Keratinocyte (primary cell): ENCODE results near the gene CPHXL2. TPM values are rescaled to one million over a fixed set of nuclear protein-coding genes. Genes with fewer than 3 reads are reported as not detected.

Source experiments
- DNase-seq: peaks from one replicate; pipeline ENCODE4 v3.0.0-alpha.2; 2011; ENCODE audit warnings: low read depth, missing footprints, low spot score
- FAIRE-seq: peaks from 2 replicates; lab custom pipeline; 2011; peaks lifted over from hg19 to GRCh38; lab: Jason Lieb, UNC
- H2AFZ ChIP-seq: 2 replicates; pipeline ENCODE4 v1.6.0; 2012; ENCODE audit warnings: low read length, control low read depth, inconsistent platforms; ENCODE audit not compliant: control insufficient read depth
- H3K27ac ChIP-seq: 2 replicates; pipeline ENCODE4 v1.5.1; 2011; ENCODE audit warnings: low read length; ENCODE audit not compliant: control insufficient read depth, insufficient read depth
- H3K27me3 ChIP-seq: 3 replicates; pipeline ENCODE4 v1.6.0; 2011; ENCODE audit warnings: low read length; ENCODE audit not compliant: control insufficient read depth, insufficient read depth; ENCODE audit errors: extremely low read depth
- H3K36me3 ChIP-seq, 2 experiments: 2 replicates in 1 of 2; 3 replicates in 1 of 2; pipeline ENCODE4 v1.5.1; 2011; ENCODE audit warnings: low read length in 2 of 2, mild to moderate bottlenecking in 1 of 2; ENCODE audit not compliant: control insufficient read depth in 2 of 2, insufficient read depth in 2 of 2; ENCODE audit errors: extremely low read depth in 1 of 2
- H3K4me1 ChIP-seq: 3 replicates; pipeline ENCODE4 v1.5.1; 2011; ENCODE audit warnings: low read length; ENCODE audit not compliant: control insufficient read depth, insufficient read depth; ENCODE audit errors: extremely low read depth
- H3K4me2 ChIP-seq: 3 replicates; pipeline ENCODE4 v1.6.0; 2011; ENCODE audit warnings: low read depth, low read length; ENCODE audit not compliant: control insufficient read depth, insufficient read depth; ENCODE audit errors: extremely low read depth
- H3K4me3 ChIP-seq, 3 experiments: fragments of 200-600 bp in 1 of 3; sonication (generic) in 1 of 3; 2 replicates in 2 of 3; 3 replicates in 1 of 3; pipeline ENCODE4 v1.5.1; 2011 to 2016; ENCODE audit warnings: low read length in 3 of 3, mild to moderate bottlenecking in 3 of 3, control low read depth in 2 of 3, inconsistent platforms in 1 of 3, low read depth in 1 of 3, mixed read lengths in 1 of 3, mixed run types in 1 of 3, moderate library complexity in 1 of 3; ENCODE audit not compliant: control insufficient read depth in 2 of 3, insufficient read depth in 2 of 3; ENCODE audit errors: extremely low read depth in 1 of 3
- H3K79me2 ChIP-seq: 2 replicates; pipeline ENCODE4 v1.6.0; 2012; ENCODE audit warnings: low read length; ENCODE audit not compliant: control insufficient read depth, insufficient read depth
- H3K9ac ChIP-seq: 3 replicates; pipeline ENCODE4 v1.6.0; 2011; ENCODE audit warnings: low read length; ENCODE audit not compliant: control insufficient read depth, insufficient read depth; ENCODE audit errors: extremely low read depth
- H3K9me1 ChIP-seq: 3 replicates; pipeline ENCODE4 v1.6.0; 2011; ENCODE audit warnings: low read length; ENCODE audit not compliant: control insufficient read depth, insufficient read depth; ENCODE audit errors: extremely low read depth
- H3K9me3 ChIP-seq: 2 replicates; pipeline ENCODE4 v1.5.1; 2012; ENCODE audit warnings: low read depth, low read length; ENCODE audit not compliant: control insufficient read depth
- H4K20me1 ChIP-seq: 3 replicates; pipeline ENCODE4 v1.6.0; 2011; ENCODE audit warnings: low read length; ENCODE audit not compliant: control insufficient read depth, insufficient read depth; ENCODE audit errors: extremely low read depth
- EZH2 ChIP-seq: IDR thresholded peaks from one replicate; pipeline ENCODE4 v1.6.1; 2012; ENCODE audit warnings: inconsistent platforms, mild to moderate bottlenecking, low read length, moderate library complexity
- dilution Hi-C: fragments of 300-500 bp; cut with MboI; formaldehyde crosslinking; loops from one replicate; pipeline ENCODE4 v1.7.0; 2020; ENCODE audit warnings: low sequenced_read_pairs; ENCODE audit not compliant: extremely low pct_ligation_motif_present
- polyA plus RNA-seq, 5 experiments: library from polyadenylated mRNA; depleted of rRNA in 3 of 5; stranded (reverse) in 3 of 5; stranded (forward) in 1 of 5; unstranded in 1 of 5; fragments of >200 nt; gene quantifications; 1 replicate in 1 of 5; 2 replicates in 3 of 5; 3 replicates in 1 of 5; pipeline versions ENCODE4 v1.2.1 to v1.2.3, GENCODE V29; 2011 to 2012; ENCODE audit warnings: missing spikeins in 2 of 5, low read depth in 1 of 5, low replicate concordance in 1 of 5
- TF ChIP-seq, protein P1 (sequence below), 3 experiments: IDR thresholded peaks in 1 of 3; conservative IDR thresholded peaks in 1 of 3; optimal IDR thresholded peaks in 1 of 3; 2 replicates in 2 of 3; 3 replicates in 1 of 3; pipeline versions ENCODE3 to v1.5.1; 2011; ENCODE audit warnings: low read length in 3 of 3, mild to moderate bottlenecking in 3 of 3, moderate library complexity in 2 of 3, control low read depth in 1 of 3, inconsistent platforms in 1 of 3; ENCODE audit not compliant: insufficient read depth in 2 of 3; ENCODE audit errors: extremely low read depth in 1 of 3

The CPHXL2 gene
- polyA plus RNA-seq, 1 donor (not counting 4 experiments of a cell fraction or from before 2014, with no cell fraction given) = not detected

DNA sequence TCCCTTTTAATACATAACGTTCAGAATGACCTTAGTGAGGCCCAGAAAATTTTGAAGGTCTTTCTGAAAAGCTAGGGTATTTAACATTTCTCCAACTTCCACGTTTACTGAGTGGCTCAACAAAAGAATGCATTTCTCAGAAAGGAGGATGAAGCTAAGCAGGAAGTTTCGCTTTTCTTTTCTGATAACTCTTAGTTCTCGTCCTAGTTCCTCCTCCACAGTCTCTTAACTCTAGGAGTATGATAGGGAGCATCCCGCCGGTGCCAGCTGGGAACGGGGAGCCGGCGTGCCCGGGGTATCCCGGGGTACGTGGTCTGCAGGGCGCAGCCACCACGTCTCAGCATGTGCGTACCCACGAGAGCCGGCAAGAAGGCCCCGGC, 29.7 kb downstream of the CPHXL2 start:
- Histone ChIP-seq H3K79me2 (peaks cover 95% of the 10 kb centered on the region), H3K9me1 (peaks cover 2% of the 10 kb centered on the region), H3K4me1 (peaks cover 29% of the 10 kb centered on the region), H2AFZ (peak overlapping the region; percentile 78), H3K4me3 (peak overlapping the region; percentile 78 to 95 (median 80)), H3K27me3 (no peaks in the 10 kb centered on the region), H3K4me2 (peak overlapping the region; percentile 94), H3K9ac (peak overlapping the region; percentile 93), H3K9me3 (no peaks in the 10 kb centered on the region), H4K20me1 (peaks cover 18% of the 10 kb centered on the region), H3K36me3 (peaks cover 0 to 20% of the 10 kb centered on the region in 2 experiments), H3K27ac (peak overlapping the region; percentile 93)
- FAIRE-seq (no peak), DNase-seq (no peak)
- dilution Hi-C loops = no loop called here
- no peak for TF ChIP-seq EZH2
- TF ChIP-seq, protein P1, sequence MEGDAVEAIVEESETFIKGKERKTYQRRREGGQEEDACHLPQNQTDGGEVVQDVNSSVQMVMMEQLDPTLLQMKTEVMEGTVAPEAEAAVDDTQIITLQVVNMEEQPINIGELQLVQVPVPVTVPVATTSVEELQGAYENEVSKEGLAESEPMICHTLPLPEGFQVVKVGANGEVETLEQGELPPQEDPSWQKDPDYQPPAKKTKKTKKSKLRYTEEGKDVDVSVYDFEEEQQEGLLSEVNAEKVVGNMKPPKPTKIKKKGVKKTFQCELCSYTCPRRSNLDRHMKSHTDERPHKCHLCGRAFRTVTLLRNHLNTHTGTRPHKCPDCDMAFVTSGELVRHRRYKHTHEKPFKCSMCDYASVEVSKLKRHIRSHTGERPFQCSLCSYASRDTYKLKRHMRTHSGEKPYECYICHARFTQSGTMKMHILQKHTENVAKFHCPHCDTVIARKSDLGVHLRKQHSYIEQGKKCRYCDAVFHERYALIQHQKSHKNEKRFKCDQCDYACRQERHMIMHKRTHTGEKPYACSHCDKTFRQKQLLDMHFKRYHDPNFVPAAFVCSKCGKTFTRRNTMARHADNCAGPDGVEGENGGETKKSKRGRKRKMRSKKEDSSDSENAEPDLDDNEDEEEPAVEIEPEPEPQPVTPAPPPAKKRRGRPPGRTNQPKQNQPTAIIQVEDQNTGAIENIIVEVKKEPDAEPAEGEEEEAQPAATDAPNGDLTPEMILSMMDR (optimal IDR thresholded peaks at IDR 0.05 in 1 of 3, IDR thresholded peaks at IDR 0.05 in 1 of 3, conservative IDR thresholded peaks at IDR 0.05 in 1 of 3; ENCODE audit: extremely low read depth in 1 of 3, insufficient read depth in 2 of 3, low read length in 3 of 3) = no peak

DNA sequence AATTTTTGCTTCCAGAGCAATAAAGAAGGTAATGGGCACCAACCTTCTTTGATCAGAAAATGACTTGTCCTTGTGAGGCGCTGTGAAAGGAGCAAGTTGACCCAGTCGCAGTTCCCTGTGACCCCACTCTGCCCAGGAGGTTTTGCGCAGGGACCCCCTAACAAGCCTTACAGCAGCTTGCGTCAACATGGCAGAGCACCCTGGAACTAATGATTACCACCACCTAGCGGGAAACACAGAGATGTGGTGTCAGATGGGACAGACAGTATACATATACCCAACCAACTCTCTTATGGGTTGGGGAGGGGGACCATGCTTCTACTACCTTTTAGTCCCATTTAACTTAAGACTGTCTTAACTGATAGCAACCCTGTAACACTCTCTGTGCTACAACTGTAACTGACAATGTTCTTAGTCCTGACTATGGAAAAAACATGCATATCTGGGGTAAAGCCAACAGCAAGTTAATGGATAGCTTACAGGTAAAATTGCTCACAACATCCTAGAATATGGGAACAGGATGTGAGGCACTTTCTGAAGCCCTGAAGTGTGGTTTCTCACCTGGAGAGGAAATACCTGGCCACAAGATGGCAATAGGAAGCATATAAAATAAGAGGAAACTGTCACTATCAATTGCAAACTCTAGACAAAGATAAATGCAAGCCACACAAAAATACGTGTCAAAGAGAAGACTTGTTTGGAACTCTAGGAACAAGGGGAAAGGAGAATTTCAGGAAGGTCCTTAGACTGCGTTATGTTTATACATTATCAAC, 32.4 kb downstream of the CPHXL2 start:
- dilution Hi-C loops = no loop called here
- DNase-seq = no peak

More for the DNA sequence above, 32.4 kb downstream of the CPHXL2 start:
- Histone ChIP-seq H2AFZ (no peak overlapping the region), H3K9me1 (no peaks in the 10 kb centered on the region), H3K27ac (no peak overlapping the region), H3K9me3 (no peaks in the 10 kb centered on the region), H3K9ac (no peak overlapping the region), H3K36me3 (peaks cover 3 to 37% of the 10 kb centered on the region in 2 experiments), H3K27me3 (no peaks in the 10 kb centered on the region), H4K20me1 (peaks cover 23% of the 10 kb centered on the region), H3K4me2 (peak overlapping the region; percentile 30), H3K4me3 (no peak overlapping the region), H3K79me2 (peaks cover 87% of the 10 kb centered on the region), H3K4me1 (peaks cover 21% of the 10 kb centered on the region)
- FAIRE-seq = no peak
- TF ChIP-seq, protein P1 (optimal IDR thresholded peaks at IDR 0.05 in 1 of 3, IDR thresholded peaks at IDR 0.05 in 1 of 3, conservative IDR thresholded peaks at IDR 0.05 in 1 of 3; ENCODE audit: extremely low read depth in 1 of 3, insufficient read depth in 2 of 3, low read length in 3 of 3) = peak in 2 of 3 experiments; percentile 14 to 45
- TF ChIP-seq EZH2 = no peak
